Glomerular visceral epithelial cell (primary cell): ENCODE results near the gene MTX2.
"Not testable (repeated sequence)": the region's sequence is repeated elsewhere in the genome, so short reads cannot be mapped to it uniquely, and the experiment has no call there.

Experiments used
- DNase-seq: peaks from one replicate; pipeline ENCODE4 v3.0.0-alpha.2; 2016; ENCODE audit errors: extremely low spot score

Gene MTX2

DNA sequence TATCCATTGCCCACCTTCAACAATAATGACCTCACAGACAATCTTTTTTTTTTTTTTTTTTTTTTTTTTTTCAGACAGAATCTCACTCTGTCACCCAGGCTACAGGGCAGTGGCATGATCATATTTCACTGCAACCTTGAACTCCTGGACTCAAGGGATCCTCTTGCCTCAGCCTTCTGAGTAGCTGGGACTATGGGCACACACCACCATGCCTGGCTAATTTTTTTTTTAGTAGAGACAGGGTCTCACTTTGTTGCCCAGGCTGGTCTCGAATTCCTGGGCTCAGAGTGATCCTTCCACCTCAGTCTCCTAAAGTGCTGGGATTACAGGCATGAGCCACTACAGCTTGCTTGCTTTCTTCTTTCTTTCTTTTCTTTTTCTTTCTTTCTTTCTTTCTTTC is 103.9 kb downstream of the MTX2 start:
- DNase-seq = not testable (repeated sequence)

DNA sequence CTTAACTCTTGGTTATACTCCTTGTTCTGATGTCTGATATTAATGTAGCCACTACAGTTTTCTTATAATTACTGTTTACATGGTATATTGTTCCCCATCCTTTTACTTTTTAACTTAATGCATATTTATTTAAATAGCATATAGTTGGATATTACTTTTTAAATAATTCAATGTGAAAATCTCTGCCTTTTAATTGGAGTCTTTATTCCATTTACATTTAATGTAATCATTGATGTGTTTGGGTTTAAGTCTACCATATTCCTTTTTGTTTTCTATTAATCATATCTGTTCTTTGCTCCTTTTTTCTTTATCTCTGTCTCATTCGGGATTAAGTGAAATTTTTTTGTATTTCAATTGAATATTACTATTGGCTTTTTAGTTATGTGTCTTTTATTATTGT is 109.1 kb downstream of the MTX2 start:
- no peak for DNase-seq

DNA sequence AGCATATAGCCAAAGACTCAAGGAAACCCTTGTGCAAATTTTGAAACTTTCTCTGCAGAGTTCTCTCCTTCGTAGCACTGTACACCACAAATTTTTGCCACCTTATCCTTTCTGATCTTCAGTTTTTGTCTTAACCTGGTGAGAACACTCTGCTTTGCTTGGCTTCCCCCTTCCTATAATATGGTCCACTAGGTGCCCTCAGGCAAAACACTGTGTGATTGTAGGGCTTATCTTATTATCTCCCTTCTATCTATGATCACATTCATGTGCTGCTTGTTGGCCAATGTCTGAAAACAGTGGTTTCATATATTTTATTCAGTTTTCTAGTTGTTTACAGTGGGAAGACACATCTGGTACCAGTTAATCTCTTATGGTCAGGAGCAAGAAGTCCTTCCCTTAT is 111.1 kb downstream of the MTX2 start:
- DNase-seq = no peak

DNA sequence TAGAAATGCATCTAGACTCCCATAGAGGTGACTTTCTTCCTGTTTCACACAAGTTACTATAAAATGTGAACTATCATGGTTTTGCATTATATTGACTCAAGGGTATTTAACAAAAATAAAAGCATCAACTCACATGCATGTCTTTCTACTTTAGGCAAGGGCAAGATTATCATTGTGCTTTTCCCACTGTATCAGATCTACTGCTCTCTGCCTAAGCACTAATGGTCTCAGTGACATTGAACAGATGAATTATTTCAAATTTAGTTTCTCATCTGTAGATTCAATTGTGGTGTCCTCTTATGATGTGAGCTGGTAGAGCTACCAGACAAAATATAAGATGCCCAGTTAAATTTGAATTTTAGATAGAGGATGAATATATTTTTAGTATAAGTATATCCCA is 113.9 kb downstream of the MTX2 start:
- DNase-seq = no peak

DNA sequence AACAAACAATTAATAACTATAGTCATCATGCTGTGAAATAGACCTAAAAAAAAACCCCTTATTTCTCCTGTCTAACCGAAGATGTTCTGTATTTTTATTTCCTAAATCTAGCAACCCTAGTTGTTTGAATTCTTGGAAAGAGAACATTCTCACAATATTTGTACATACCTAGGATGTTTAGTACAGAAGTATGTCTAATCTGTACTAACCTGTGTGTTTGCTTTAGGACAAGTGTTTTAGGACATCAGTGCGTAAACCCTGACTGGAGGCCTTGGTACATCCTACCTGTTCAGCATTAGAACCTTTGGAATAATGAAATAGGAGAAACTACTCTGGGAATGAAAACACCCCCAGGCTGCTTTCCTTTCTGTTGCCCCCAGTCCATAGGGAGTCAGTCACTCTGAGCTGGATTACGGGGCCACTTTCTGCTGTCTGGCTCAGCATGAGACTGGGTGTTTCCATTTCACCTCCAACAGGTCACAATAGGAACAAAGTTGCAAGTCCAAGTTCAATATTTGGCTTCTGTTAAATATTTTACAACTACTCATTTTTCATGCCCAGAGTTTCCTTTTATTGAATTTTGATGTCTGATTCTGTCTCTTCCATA is 114.7 kb downstream of the MTX2 start:
- no peak for DNase-seq

DNA sequence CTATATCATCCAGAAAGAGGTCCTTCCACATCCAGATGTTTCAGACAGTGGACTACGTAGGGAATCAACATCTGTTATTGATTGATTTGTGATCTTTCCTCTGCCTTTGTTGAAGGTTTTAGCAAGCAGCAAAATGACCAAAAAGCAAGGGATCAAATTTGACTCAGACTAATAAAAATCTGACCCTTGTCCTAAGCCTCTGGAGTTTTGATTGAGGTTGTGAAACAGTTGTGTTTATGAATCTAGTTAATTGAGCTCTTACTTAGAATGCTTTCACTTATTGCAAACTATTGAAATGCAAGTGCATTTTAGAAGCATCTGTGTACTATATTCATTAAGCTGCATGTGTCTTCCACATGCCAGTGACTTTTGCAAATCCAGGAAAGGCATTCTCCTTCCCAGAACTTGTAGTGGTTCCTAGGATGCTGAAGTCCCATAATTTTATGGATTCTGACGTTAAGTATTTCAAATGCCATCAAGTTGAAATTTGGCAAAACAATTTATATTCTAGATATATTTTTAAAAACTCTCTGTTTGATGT is 116.0 kb downstream of the MTX2 start:
- no peak for DNase-seq

DNA sequence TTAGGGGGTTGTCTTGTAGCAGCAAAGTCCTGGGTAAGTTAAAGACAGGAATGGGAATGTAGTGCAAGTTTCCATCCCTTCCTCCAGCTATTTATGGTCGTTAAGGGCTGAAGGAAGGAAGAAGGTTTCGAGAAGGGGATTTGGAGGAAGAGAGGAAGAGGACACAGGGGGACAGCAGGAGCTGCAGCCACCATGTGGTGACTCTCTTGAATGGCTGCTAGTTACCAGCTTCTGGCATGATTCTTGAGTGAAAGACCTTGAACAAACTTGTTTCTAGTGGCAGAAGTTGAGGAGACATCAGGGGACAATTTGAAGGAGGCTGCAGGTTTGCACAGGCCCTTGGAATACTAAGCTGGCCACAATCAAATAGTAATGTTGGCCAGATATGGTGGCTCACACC is 116.6 kb downstream of the MTX2 start:
- no peak for DNase-seq
